ENCODE measurements around the gene TTYH2.

The TTYH2 gene

DNA sequence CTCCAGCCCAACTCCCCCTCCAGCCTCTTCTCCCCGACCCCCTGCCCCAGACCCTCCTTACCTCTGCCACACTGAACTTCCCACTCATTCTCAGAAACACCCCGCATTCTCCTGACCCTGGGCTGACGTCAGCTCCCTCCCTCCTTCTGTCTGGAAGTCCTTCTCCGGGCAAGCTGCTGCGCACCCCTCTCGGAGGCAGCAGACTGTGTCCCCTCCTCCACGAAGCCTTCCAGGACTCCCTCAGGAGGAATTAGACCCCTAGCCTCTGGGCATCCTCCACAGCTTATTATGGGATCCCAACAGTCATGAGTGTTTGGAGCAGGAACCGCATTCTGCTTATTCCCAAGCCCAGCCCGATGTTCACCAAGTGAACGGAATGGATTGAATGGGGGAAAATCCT is 13.3 kb upstream of the TTYH2 start:
- H3K4me3 ChIP-seq (ENCODE audit: low read depth, low read length): no peak overlapping the region
- TF ChIP-seq, protein P1, sequence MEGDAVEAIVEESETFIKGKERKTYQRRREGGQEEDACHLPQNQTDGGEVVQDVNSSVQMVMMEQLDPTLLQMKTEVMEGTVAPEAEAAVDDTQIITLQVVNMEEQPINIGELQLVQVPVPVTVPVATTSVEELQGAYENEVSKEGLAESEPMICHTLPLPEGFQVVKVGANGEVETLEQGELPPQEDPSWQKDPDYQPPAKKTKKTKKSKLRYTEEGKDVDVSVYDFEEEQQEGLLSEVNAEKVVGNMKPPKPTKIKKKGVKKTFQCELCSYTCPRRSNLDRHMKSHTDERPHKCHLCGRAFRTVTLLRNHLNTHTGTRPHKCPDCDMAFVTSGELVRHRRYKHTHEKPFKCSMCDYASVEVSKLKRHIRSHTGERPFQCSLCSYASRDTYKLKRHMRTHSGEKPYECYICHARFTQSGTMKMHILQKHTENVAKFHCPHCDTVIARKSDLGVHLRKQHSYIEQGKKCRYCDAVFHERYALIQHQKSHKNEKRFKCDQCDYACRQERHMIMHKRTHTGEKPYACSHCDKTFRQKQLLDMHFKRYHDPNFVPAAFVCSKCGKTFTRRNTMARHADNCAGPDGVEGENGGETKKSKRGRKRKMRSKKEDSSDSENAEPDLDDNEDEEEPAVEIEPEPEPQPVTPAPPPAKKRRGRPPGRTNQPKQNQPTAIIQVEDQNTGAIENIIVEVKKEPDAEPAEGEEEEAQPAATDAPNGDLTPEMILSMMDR (IDR thresholded peaks at IDR 0.05; ENCODE audit: low read depth, low read length): no peak
- DNase-seq (ENCODE audit: low read depth, low spot score): no peak
- in situ Hi-C loops (cut with HindIII; ENCODE audit: low sequenced_read_pairs): no loop called here

DNA sequence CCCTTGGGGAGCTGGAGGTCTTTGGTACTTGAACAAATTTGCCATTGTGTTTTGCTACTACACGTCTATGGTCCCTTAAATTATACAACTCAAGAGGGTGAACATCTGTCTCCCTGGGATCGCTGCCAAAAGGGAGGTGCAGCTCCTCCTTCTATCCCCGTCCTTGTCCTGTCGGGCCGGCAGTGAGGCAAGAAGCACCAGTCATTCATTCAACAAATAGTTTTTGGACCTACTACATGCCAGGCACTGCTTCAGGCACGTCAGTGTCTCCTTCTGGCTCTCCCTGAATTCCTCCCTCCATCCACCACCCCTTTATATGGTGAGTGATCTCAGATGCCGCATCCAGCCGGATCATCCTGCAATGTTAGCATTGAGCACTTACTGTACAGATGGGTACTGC is 12.1 kb upstream of the TTYH2 start:
- no peak for DNase-seq (ENCODE audit: low read depth, low spot score)
- TF ChIP-seq, protein P1 (IDR thresholded peaks at IDR 0.05; ENCODE audit: low read depth, low read length): no peak
- in situ Hi-C loops (cut with HindIII; ENCODE audit: low sequenced_read_pairs): no loop called here
- H3K4me3 ChIP-seq (ENCODE audit: low read depth, low read length): no peak overlapping the region

DNA sequence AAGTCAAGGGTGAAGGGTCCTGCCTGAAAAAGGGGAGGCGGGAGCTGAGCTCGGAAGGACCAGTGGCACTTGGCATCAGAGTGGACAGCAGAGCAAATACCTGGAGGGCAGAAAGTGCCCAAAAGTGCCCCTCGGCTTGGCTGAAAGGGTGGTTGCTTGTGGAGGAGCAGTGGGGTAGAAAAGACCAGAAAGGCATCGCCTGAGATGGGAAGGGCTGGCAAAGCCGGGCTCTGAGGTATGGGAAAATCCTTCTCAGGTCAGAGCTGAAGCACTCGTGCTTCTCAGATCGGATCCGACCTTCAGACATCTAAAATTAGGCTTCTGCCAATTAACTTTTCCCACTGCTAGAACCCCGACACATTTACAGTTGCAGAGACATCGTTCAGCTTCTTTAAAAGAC is 11.4 kb upstream of the TTYH2 start:
- no peak overlapping the region for H3K4me3 ChIP-seq (ENCODE audit: low read depth, low read length)
- no peak for DNase-seq (ENCODE audit: low read depth, low spot score)
- in situ Hi-C loops (cut with HindIII; ENCODE audit: low sequenced_read_pairs): no loop called here
- TF ChIP-seq, protein P1 (IDR thresholded peaks at IDR 0.05; ENCODE audit: low read depth, low read length): no peak

DNA sequence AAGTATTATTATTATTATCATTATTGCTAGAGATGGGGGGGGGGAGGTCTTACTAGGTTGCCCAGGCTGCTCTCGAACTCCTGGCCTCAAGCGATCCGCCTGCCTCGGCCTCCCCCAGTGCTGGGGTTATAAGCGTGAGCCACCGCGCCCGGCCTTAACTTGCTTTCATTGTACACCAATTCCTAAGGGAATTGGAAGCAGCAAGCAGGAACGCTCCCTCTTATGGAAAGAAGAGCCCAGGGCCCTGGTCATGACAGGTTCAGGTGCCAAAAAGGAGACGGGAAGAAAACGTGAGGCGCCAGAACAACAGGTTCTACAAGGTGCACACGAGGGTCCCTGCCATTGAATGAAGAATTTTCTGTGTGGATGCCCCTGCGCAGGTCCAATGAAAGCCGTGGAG is 10.4 kb upstream of the TTYH2 start:
- TF ChIP-seq, protein P1 (IDR thresholded peaks at IDR 0.05; ENCODE audit: low read depth, low read length): no peak
- no peak for DNase-seq (ENCODE audit: low read depth, low spot score)
- in situ Hi-C loops (cut with HindIII; ENCODE audit: low sequenced_read_pairs): no loop called here
- H3K4me3 ChIP-seq (ENCODE audit: low read depth, low read length): peak overlapping the region; percentile 78

DNA sequence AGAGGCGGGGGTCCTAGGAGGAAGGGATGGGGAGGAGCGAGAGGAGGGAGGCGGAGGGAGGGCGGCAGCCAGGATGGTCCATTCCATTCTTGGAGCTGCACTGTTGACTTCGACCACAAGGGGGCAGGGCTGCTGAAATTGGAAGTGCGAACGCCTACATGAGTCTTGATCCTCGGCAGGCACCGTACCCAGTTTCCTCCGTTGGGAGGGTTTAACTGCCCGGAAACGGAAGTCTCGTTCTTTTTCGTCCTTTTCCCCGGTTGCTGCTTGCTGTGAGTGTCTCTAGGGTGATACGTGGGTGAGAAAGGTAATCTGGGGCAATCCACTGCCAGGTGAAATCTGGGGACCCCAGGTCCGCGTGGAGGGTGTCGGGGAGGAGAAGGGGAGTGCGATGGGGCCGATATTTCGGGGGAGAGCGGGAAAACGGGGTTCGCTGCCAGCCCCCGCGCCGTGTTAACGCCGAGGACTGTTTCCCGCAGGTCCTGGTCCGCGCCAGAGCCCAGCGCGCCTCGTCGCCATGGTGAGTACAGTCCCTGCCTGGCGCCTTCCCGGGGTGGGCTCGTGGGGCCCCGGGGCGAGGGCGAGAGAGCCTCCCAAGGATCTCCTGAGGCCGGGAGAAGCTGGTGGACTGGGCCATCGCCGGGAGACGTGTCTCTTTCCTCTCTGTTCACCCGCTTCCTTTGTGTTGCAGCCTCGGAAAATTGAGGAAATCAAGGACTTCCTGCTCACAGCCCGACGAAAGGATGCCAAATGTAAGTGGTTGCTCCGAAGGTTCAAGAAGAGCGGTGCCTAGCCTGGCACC is 9.7 kb upstream of the TTYH2 start, which contains the start of gene RPL38:
Gene RPL38, plus strand, starts transcription at position 240 of the 802 bp plus-strand sequence. Its CDS starts 278 bp downstream, at position 518.
- peak within 1 kb of the TSS; percentile 78 for H3K4me3 ChIP-seq (ENCODE audit: low read depth, low read length)
- DNase-seq (ENCODE audit: low read depth, low spot score): peak; percentile 97
- TF ChIP-seq, protein P1 (IDR thresholded peaks at IDR 0.05; ENCODE audit: low read depth, low read length): peak; percentile 96
- in situ Hi-C loops (cut with HindIII; ENCODE audit: low sequenced_read_pairs): no loop called here

DNA sequence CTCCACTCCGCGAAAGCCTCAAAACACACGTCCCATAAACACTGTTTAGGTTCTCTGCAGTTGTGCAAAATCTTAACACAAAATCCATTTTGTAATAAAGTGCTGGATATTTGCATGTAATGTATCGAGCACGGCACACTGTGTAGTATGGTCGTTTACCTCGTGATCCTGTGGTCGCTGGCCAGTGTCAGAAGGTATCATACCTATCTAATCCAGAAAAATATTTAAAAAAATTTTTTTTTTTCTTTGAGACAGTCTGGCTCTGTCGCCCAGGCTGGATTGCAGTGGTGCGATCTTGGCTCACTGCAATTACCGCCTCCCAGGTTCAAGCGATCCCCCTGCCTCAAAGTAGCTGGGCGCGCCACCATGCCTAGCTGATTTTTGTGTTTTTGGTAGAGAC is 8.9 kb upstream of the TTYH2 start:
- peak overlapping the region; percentile 78 for H3K4me3 ChIP-seq (ENCODE audit: low read depth, low read length)
- no peak for DNase-seq (ENCODE audit: low read depth, low spot score)
- TF ChIP-seq, protein P1 (IDR thresholded peaks at IDR 0.05; ENCODE audit: low read depth, low read length): no peak
- in situ Hi-C loops (cut with HindIII; ENCODE audit: low sequenced_read_pairs): no loop called here

Measured in astrocyte of the spinal cord (primary cell).